ENCODE measurements around the gene CYB5D1. TPM values are rescaled to one million over a fixed set of nuclear protein-coding genes. Genes with fewer than 3 reads are reported as not detected.
A peak's percentile ranks its signal among the peaks of the same experiment; 100 is the strongest.

The CYB5D1 gene
- total RNA-seq, 1 experiment from 2014 or later: 8.5 TPM

- peak overlapping the region; percentile 68 for H3K4me3 ChIP-seq (ENCODE audit: low read length)
- H3K4me2 ChIP-seq (ENCODE audit: low read depth, low read length, poor library complexity, severe bottlenecking): peak overlapping the region; percentile 81
- H3K9ac ChIP-seq (ENCODE audit: low read length): peak overlapping the region; percentile 66
- 0 out of 2 replicates have a peak overlapping the region, but pooled peaks have one; percentile 13 for H2AFZ ChIP-seq (ENCODE audit: low read length)
- DNase-seq: peak; percentile 97
- peaks cover 47% of the 10 kb centered on the region for H3K4me1 ChIP-seq (ENCODE audit: low read length)
- peaks cover 11% of the 10 kb centered on the region for H3K79me2 ChIP-seq (ENCODE audit: low read length)
- H3K36me3 ChIP-seq (ENCODE audit: insufficient read depth, low read length): peaks cover 17% of the 10 kb centered on the region; the same call in 1 of the 2 replicates
- H3K27ac ChIP-seq (ENCODE audit: low read length): peak overlapping the region; percentile 35; the same call in 1 of the 2 replicates
- no peaks in the 10 kb centered on the region for H4K20me1 ChIP-seq (ENCODE audit: insufficient read depth, low read depth, low read length)
- no peaks in the 10 kb centered on the region for H3K27me3 ChIP-seq (ENCODE audit: low read length)
- no peaks in the 10 kb centered on the region for H3K9me2 ChIP-seq (replicated peaks; ENCODE audit: insufficient read depth, low read length)
- H3K9me3 ChIP-seq (ENCODE audit: low read length): no peaks in the 10 kb centered on the region
These were observed 6.2 kb upstream of the CYB5D1 start for GRCh38 chr17:7851438-7852261.

- H3K4me1 ChIP-seq (ENCODE audit: low read length): peaks cover 47% of the 10 kb centered on the region
- H4K20me1 ChIP-seq (ENCODE audit: insufficient read depth, low read depth, low read length): no peaks in the 10 kb centered on the region
- H2AFZ ChIP-seq (ENCODE audit: low read length): no peak overlapping the region
- no peaks in the 10 kb centered on the region for H3K9me3 ChIP-seq (ENCODE audit: low read length)
- peaks cover 17% of the 10 kb centered on the region; the same call in 1 of the 2 replicates for H3K36me3 ChIP-seq (ENCODE audit: insufficient read depth, low read length)
- peak overlapping the region; percentile 32 for H3K4me2 ChIP-seq (ENCODE audit: low read depth, low read length, poor library complexity, severe bottlenecking)
- no peaks in the 10 kb centered on the region for H3K9me2 ChIP-seq (replicated peaks; ENCODE audit: insufficient read depth, low read length)
- H3K9ac ChIP-seq (ENCODE audit: low read length): peak overlapping the region; percentile 46
- no peaks in the 10 kb centered on the region for H3K27me3 ChIP-seq (ENCODE audit: low read length)
- no peak overlapping the region for H3K27ac ChIP-seq (ENCODE audit: low read length)
- peaks cover 11% of the 10 kb centered on the region for H3K79me2 ChIP-seq (ENCODE audit: low read length)
- H3K4me3 ChIP-seq (ENCODE audit: low read length): peak overlapping the region; percentile 11; the same call in 1 of the 2 replicates
- DNase-seq: no peak
These were observed 5.5 kb upstream of the CYB5D1 start for GRCh38 chr17:7852262-7852670.

DNA sequence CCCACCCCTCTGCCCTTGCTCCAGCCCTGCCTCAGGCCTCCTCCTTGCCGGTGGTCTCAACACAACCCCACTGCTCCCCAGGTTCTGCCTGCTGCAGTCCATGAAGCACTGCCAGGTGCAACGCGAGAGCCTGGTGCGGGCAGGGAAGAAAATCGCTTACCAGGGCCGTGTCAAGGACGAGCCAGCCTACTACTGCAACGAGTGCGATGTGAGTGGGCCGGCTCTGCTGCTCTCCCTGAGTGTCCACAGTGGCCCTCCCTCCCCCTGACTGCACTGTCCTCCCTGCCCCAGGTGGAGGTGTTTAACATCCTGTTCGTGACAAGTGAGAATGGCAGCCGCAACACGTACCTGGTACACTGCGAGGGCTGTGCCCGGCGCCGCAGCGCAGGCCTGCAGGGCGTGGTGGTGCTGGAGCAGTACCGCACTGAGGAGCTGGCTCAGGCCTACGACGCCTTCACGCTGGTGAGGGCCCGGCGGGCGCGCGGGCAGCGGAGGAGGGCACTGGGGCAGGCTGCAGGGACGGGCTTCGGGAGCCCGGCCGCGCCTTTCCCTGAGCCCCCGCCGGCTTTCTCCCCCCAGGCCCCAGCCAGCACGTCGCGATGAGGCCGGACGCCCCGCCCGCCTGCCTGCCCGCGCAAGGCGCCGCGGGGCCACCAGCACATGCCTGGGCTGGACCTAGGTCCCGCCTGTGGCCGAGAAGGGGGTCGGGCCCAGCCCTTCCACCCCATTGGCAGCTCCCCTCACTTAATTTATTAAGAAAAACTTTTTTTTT, 4.7 kb upstream of the CYB5D1 start:
- no peaks in the 10 kb centered on the region for H4K20me1 ChIP-seq (ENCODE audit: insufficient read depth, low read depth, low read length)
- H3K4me3 ChIP-seq (ENCODE audit: low read length): no peak overlapping the region
- no peak overlapping the region for H2AFZ ChIP-seq (ENCODE audit: low read length)
- no peak for DNase-seq
- H3K27ac ChIP-seq (ENCODE audit: low read length): no peak overlapping the region
- H3K4me1 ChIP-seq (ENCODE audit: low read length): peaks cover 51% of the 10 kb centered on the region
- H3K9me2 ChIP-seq (replicated peaks; ENCODE audit: insufficient read depth, low read length): no peaks in the 10 kb centered on the region
- H3K27me3 ChIP-seq (ENCODE audit: low read length): no peaks in the 10 kb centered on the region
- no peaks in the 10 kb centered on the region for H3K9me3 ChIP-seq (ENCODE audit: low read length)
- H3K36me3 ChIP-seq (ENCODE audit: insufficient read depth, low read length): peaks cover 17% of the 10 kb centered on the region; the same call in 1 of the 2 replicates
- H3K79me2 ChIP-seq (ENCODE audit: low read length): peaks cover 13% of the 10 kb centered on the region
- no peak overlapping the region for H3K4me2 ChIP-seq (ENCODE audit: low read depth, low read length, poor library complexity, severe bottlenecking)
- H3K9ac ChIP-seq (ENCODE audit: low read length): no peak overlapping the region

- H3K27me3 ChIP-seq (ENCODE audit: low read length): no peaks in the 10 kb centered on the region
- H3K4me1 ChIP-seq (ENCODE audit: low read length): peaks cover 56% of the 10 kb centered on the region
- H3K4me3 ChIP-seq (ENCODE audit: low read length): no peak overlapping the region
- H3K9me3 ChIP-seq (ENCODE audit: low read length): no peaks in the 10 kb centered on the region
- peaks cover 19% of the 10 kb centered on the region for H3K79me2 ChIP-seq (ENCODE audit: low read length)
- H3K9me2 ChIP-seq (replicated peaks; ENCODE audit: insufficient read depth, low read length): no peaks in the 10 kb centered on the region
- DNase-seq: no peak
- no peak overlapping the region for H2AFZ ChIP-seq (ENCODE audit: low read length)
- H3K9ac ChIP-seq (ENCODE audit: low read length): no peak overlapping the region
- no peaks in the 10 kb centered on the region for H4K20me1 ChIP-seq (ENCODE audit: insufficient read depth, low read depth, low read length)
- no peak overlapping the region for H3K4me2 ChIP-seq (ENCODE audit: low read depth, low read length, poor library complexity, severe bottlenecking)
- H3K27ac ChIP-seq (ENCODE audit: low read length): no peak overlapping the region
- peaks cover 17% of the 10 kb centered on the region; the same call in 1 of the 2 replicates for H3K36me3 ChIP-seq (ENCODE audit: insufficient read depth, low read length)
These were observed 4.1 kb upstream of the CYB5D1 start for GRCh38 chr17:7853691-7854038.

- H3K9me3 ChIP-seq (ENCODE audit: low read length): no peaks in the 10 kb centered on the region
- H3K4me1 ChIP-seq (ENCODE audit: low read length): peaks cover 62% of the 10 kb centered on the region
- no peak overlapping the region for H3K9ac ChIP-seq (ENCODE audit: low read length)
- H3K9me2 ChIP-seq (replicated peaks; ENCODE audit: insufficient read depth, low read length): no peaks in the 10 kb centered on the region
- no peak overlapping the region for H3K27ac ChIP-seq (ENCODE audit: low read length)
- no peaks in the 10 kb centered on the region for H3K27me3 ChIP-seq (ENCODE audit: low read length)
- H3K4me2 ChIP-seq (ENCODE audit: low read depth, low read length, poor library complexity, severe bottlenecking): no peak overlapping the region
- DNase-seq: no peak
- H2AFZ ChIP-seq (ENCODE audit: low read length): no peak overlapping the region
- H3K79me2 ChIP-seq (ENCODE audit: low read length): peaks cover 22% of the 10 kb centered on the region
- no peaks in the 10 kb centered on the region for H4K20me1 ChIP-seq (ENCODE audit: insufficient read depth, low read depth, low read length)
- peaks cover 17% of the 10 kb centered on the region; the same call in 1 of the 2 replicates for H3K36me3 ChIP-seq (ENCODE audit: insufficient read depth, low read length)
- no peak overlapping the region for H3K4me3 ChIP-seq (ENCODE audit: low read length)
These were observed 3.6 kb upstream of the CYB5D1 start for GRCh38 chr17:7854078-7854777.

DNA sequence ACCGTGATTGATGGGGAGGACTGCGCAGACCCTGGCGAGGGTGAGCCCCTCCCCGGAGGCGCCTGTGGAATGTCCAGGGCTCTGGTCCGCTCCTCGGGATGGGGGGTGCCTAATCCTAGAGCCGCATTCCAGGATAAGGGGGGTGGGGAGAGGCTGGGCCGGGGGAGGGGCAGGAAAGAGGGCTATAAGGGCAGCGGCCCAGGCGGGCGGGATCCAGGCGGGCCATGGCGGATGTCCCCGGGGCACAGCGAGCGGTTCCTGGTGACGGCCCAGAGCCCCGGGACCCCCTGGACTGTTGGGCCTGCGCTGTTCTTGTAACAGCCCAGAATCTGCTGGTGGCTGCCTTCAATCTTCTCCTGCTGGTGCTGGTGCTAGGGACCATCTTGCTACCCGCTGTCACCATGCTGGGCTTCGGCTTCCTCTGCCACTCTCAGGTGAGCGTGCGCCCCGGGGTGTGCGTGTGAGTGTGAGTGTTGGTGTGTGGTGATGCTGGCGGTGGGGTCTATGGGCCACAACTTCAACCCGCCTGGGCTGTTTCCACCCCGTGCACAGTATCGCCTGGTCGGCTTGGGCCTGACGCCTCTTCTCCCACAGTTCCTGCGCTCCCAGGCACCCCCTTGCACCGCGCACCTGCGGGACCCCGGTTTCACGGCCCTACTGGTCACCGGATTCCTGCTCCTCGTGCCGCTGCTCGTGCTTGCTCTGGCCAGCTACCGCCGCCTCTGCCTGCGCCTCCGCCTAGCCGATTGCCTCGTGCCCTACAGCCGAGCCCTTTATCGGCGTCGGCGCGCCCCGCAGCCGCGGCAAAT, 2.7 kb upstream of the CYB5D1 start, which contains the start of gene TMEM88:
Gene TMEM88 (plus strand): TSS at position 216 of the 809 bp plus-strand sequence. CDS start 9 bp downstream, at position 225.
- Histone ChIP-seq H4K20me1 (ENCODE audit: insufficient read depth, low read depth, low read length) (no peaks in the 10 kb centered on the region), H3K9ac (ENCODE audit: low read length) (peak within 1 kb of the TSS; percentile 84), H3K9me3 (ENCODE audit: low read length) (no peaks in the 10 kb centered on the region), H3K27ac (ENCODE audit: low read length) (peak within 1 kb of the TSS; percentile 91), H3K36me3 (ENCODE audit: insufficient read depth, low read length) (peaks cover 17% of the 10 kb centered on the region; the same call in 1 of the 2 replicates), H3K4me1 (ENCODE audit: low read length) (peaks cover 58% of the 10 kb centered on the region), H3K79me2 (ENCODE audit: low read length) (peaks cover 25% of the 10 kb centered on the region), H2AFZ (ENCODE audit: low read length) (no peak within 1 kb of the TSS), H3K4me2 (ENCODE audit: low read depth, low read length, poor library complexity, severe bottlenecking) (peak within 1 kb of the TSS; percentile 91), H3K27me3 (ENCODE audit: low read length) (no peaks in the 10 kb centered on the region), H3K4me3 (ENCODE audit: low read length) (peak within 1 kb of the TSS; percentile 76), H3K9me2 (replicated peaks; ENCODE audit: insufficient read depth, low read length) (no peaks in the 10 kb centered on the region)
- DNase-seq: peak; percentile 58

DNA sequence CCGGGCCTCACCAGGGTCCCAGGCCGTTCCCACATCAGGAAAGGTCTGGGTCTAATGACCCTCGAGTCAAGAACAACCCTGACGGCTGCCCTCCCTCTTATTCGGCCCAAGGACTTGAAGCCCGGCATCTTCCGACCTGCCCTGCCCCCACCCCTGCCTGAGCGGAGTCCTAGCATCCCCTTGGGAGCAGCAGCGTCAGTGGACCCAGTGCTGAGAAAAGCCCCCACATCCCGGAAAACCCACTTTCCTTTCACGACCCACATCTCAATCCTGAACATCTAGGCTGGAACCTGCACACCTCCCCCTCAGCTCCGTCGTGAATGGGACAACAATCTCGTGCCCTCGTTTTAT, 2.2 kb upstream of the CYB5D1 start:
- no peak for DNase-seq
- no peaks in the 10 kb centered on the region for H3K9me2 ChIP-seq (replicated peaks; ENCODE audit: insufficient read depth, low read length)
- peak overlapping the region; percentile 76 for H3K4me3 ChIP-seq (ENCODE audit: low read length)
- peak overlapping the region; percentile 91 for H3K4me2 ChIP-seq (ENCODE audit: low read depth, low read length, poor library complexity, severe bottlenecking)
- peaks cover 17% of the 10 kb centered on the region; the same call in 1 of the 2 replicates for H3K36me3 ChIP-seq (ENCODE audit: insufficient read depth, low read length)
- peak overlapping the region; percentile 84 for H3K9ac ChIP-seq (ENCODE audit: low read length)
- no peaks in the 10 kb centered on the region for H3K9me3 ChIP-seq (ENCODE audit: low read length)
- H4K20me1 ChIP-seq (ENCODE audit: insufficient read depth, low read depth, low read length): no peaks in the 10 kb centered on the region
- H3K79me2 ChIP-seq (ENCODE audit: low read length): peaks cover 25% of the 10 kb centered on the region
- no peaks in the 10 kb centered on the region for H3K27me3 ChIP-seq (ENCODE audit: low read length)
- peaks cover 53% of the 10 kb centered on the region for H3K4me1 ChIP-seq (ENCODE audit: low read length)
- H2AFZ ChIP-seq (ENCODE audit: low read length): no peak overlapping the region
- H3K27ac ChIP-seq (ENCODE audit: low read length): peak overlapping the region; percentile 91
